ENCODE measurements around the gene KIF26A. TPM values are rescaled to one million over a fixed set of nuclear protein-coding genes. Genes with fewer than 3 reads are reported as not detected.

KIF26A gene
- total and polyA plus RNA-seq, 7 donors = 0.99 to 3.2 (median 1.8) TPM

GRCh38 chr14:104177411-104177810 is 39.0 kb downstream of the KIF26A start:
- intact Hi-C loops (cut with DNase I) = no loop called here
- Histone ChIP-seq H3K27ac (no peak overlapping the region), H3K4me3 (no peak overlapping the region), H3K27me3 (ENCODE audit: insufficient read depth in 3 of 3, low read length in 2 of 3) (peaks cover 0 to 43% (median 0%) of the 10 kb centered on the region in 3 donors), H3K4me1 (no peaks in the 10 kb centered on the region), H3K36me3 (ENCODE audit: insufficient read depth in 1 of 2, low read depth in 1 of 2) (no peaks in the 10 kb centered on the region), H3K9me3 (no peaks in the 10 kb centered on the region)
- TF ChIP-seq CTCF (IDR thresholded peaks at IDR 0.05) = no peak
- no peak for ATAC-seq
- DNase-seq = no peak
- 93 to 98% (median 94%) methylated on average over 26 to 38 of the region's 38 CpGs for WGBS, 3 donors

GRCh38 chr14:104178279-104178678 is 39.9 kb downstream of the KIF26A start:
- no peak overlapping the region for H3K4me3 ChIP-seq
- peak in 1 of 2 donors; percentile 29 for DNase-seq
- no peak for ATAC-seq

GRCh38 chr14:104179126-104179525 is 40.7 kb downstream of the KIF26A start:
- WGBS, 3 donors = 53 to 58% (median 54%) methylated on average over 18 to 21 of the region's 21 CpGs
- intact Hi-C loops (cut with DNase I) = no loop called here
- H3K9me3 ChIP-seq = no peaks in the 10 kb centered on the region
- H3K4me1 ChIP-seq = no peaks in the 10 kb centered on the region
- no peak for TF ChIP-seq CTCF (IDR thresholded peaks at IDR 0.05)
- H3K4me3 ChIP-seq = no peak overlapping the region
- ATAC-seq (no peak), DNase-seq (no peak)
- H3K27ac ChIP-seq = no peak overlapping the region
- peaks cover 0 to 32% (median 2%) of the 10 kb centered on the region in 3 donors for H3K27me3 ChIP-seq (ENCODE audit: insufficient read depth in 3 of 3, low read length in 2 of 3)
- no peaks in the 10 kb centered on the region for H3K36me3 ChIP-seq (ENCODE audit: insufficient read depth in 1 of 2, low read depth in 1 of 2)

More at GRCh38 chr14:104178279-104178678, 39.9 kb downstream of the KIF26A start:
- TF ChIP-seq CTCF (IDR thresholded peaks at IDR 0.05) = no peak
- intact Hi-C loops (cut with DNase I) = no loop called here
- Histone ChIP-seq H3K9me3 (no peaks in the 10 kb centered on the region), H3K27ac (no peak overlapping the region), H3K36me3 (ENCODE audit: insufficient read depth in 1 of 2, low read depth in 1 of 2) (no peaks in the 10 kb centered on the region), H3K27me3 (ENCODE audit: insufficient read depth in 3 of 3, low read length in 2 of 3) (peaks cover 0 to 35% (median under 1%) of the 10 kb centered on the region in 3 donors), H3K4me1 (no peaks in the 10 kb centered on the region)
- WGBS, 3 donors = 52 to 64% (median 58%) methylated on average over 19 to 23 of the region's 23 CpGs

- ATAC-seq (no peak), DNase-seq (no peak)
- WGBS, 3 donors = 87 to 91% (median 87%) methylated on average over 39 to 42 of the region's 42 CpGs
- H3K4me1 ChIP-seq = no peaks in the 10 kb centered on the region
- H3K27me3 ChIP-seq (ENCODE audit: insufficient read depth in 3 of 3, low read length in 2 of 3) = peaks cover 0 to 30% (median 2%) of the 10 kb centered on the region in 3 donors
- TF ChIP-seq CTCF (IDR thresholded peaks at IDR 0.05) = no peak
- H3K9me3 ChIP-seq = no peaks in the 10 kb centered on the region
- H3K4me3 ChIP-seq = no peak overlapping the region
- H3K36me3 ChIP-seq (ENCODE audit: insufficient read depth in 1 of 2, low read depth in 1 of 2) = no peaks in the 10 kb centered on the region
- intact Hi-C loops (cut with DNase I) = no loop called here
- no peak overlapping the region for H3K27ac ChIP-seq
Measured at GRCh38 chr14:104179564-104180129, 41.3 kb downstream of the KIF26A start.

All from psoas muscle (tissue), 8 donors.